Glutamatergic neuron (in vitro differentiated cells): ENCODE results near the gene CBY1. TPM values are rescaled to one million over a fixed set of nuclear protein-coding genes. Genes with fewer than 3 reads are reported as not detected.

Experiments used
- DNase-seq: peaks from one replicate; pipeline ENCODE4 v3.0.0; 2022
- H3K27ac Mint-ChIP-seq: one replicate; pipeline ENCODE4 v1.8.0; 2020; ENCODE audit warnings: mild to moderate bottlenecking, mixed read lengths, inconsistent platforms; ENCODE audit not compliant: unreplicated experiment
- H3K27me3 Mint-ChIP-seq: one replicate; pipeline ENCODE4 v1.8.0; 2020; ENCODE audit warnings: mild to moderate bottlenecking, moderate library complexity, mixed read lengths, inconsistent platforms; ENCODE audit not compliant: unreplicated experiment
- H3K36me3 Mint-ChIP-seq: one replicate; pipeline ENCODE4 v1.8.0; 2020; ENCODE audit warnings: mild to moderate bottlenecking, mixed read lengths, inconsistent platforms; ENCODE audit not compliant: unreplicated experiment
- H3K4me1 Mint-ChIP-seq: one replicate; pipeline ENCODE4 v1.8.0; 2020; ENCODE audit warnings: mild to moderate bottlenecking, low read depth, mixed read lengths, inconsistent platforms; ENCODE audit not compliant: unreplicated experiment
- H3K4me3 Mint-ChIP-seq: one replicate; pipeline ENCODE4 v1.8.0; 2020; ENCODE audit warnings: mild to moderate bottlenecking, mixed read lengths, inconsistent platforms; ENCODE audit not compliant: unreplicated experiment
- H3K9me3 Mint-ChIP-seq: one replicate; pipeline ENCODE4 v1.8.0; 2020; ENCODE audit warnings: mild to moderate bottlenecking, moderate library complexity, mixed read lengths, inconsistent platforms; ENCODE audit not compliant: unreplicated experiment
- CTCF ChIP-seq: fragments of 200-600 bp; sonication (generic); IDR thresholded peaks from one replicate; pipeline ENCODE4 v1.5.0; 2021; ENCODE audit not compliant: partially characterized antibody, unreplicated experiment
- total RNA-seq: library from RNA; stranded (reverse); fragmentation: NEBNext Ultra II Directional; extraction: Animal tissue kit (Norgen Biotek cat#: 25700); gene quantifications from one replicate; pipeline ENCODE4 v1.2.1, GENCODE V29; 2021; ENCODE audit not compliant: unreplicated experiment

Gene CBY1
- total RNA-seq, 1 donor from 2014 or later = 34.9 TPM

GRCh38 chr22:38706901-38707195, 50.4 kb downstream of the CBY1 start:
- no peak overlapping the region for H3K27ac Mint-ChIP-seq
- no peak for TF ChIP-seq CTCF
- H3K36me3 Mint-ChIP-seq = no peaks in the 10 kb centered on the region
- peaks cover 4% of the 10 kb centered on the region for H3K27me3 Mint-ChIP-seq
- peaks cover 16% of the 10 kb centered on the region for H3K4me1 Mint-ChIP-seq
- DNase-seq = no peak
- H3K4me3 Mint-ChIP-seq = peak overlapping the region; percentile 95
- peaks cover 4% of the 10 kb centered on the region for H3K9me3 Mint-ChIP-seq

GRCh38 chr22:38707346-38707745, 50.9 kb downstream of the CBY1 start:
- peaks cover 18% of the 10 kb centered on the region for H3K4me1 Mint-ChIP-seq
- H3K27me3 Mint-ChIP-seq = peaks cover 3% of the 10 kb centered on the region
- no peak for DNase-seq
- H3K9me3 Mint-ChIP-seq = peaks cover 3% of the 10 kb centered on the region
- no peaks in the 10 kb centered on the region for H3K36me3 Mint-ChIP-seq
- peak overlapping the region; percentile 95 for H3K4me3 Mint-ChIP-seq
- no peak overlapping the region for H3K27ac Mint-ChIP-seq
- no peak for TF ChIP-seq CTCF

GRCh38 chr22:38707984-38708383, 51.5 kb downstream of the CBY1 start:
- H3K27me3 Mint-ChIP-seq = peaks cover 3% of the 10 kb centered on the region
- H3K9me3 Mint-ChIP-seq = peaks cover 3% of the 10 kb centered on the region
- peaks cover 23% of the 10 kb centered on the region for H3K4me1 Mint-ChIP-seq
- DNase-seq = no peak
- TF ChIP-seq CTCF = no peak
- H3K36me3 Mint-ChIP-seq = no peaks in the 10 kb centered on the region
- H3K27ac Mint-ChIP-seq = no peak overlapping the region
- peak overlapping the region; percentile 32 for H3K4me3 Mint-ChIP-seq

GRCh38 chr22:38709306-38709705, 52.9 kb downstream of the CBY1 start:
- H3K9me3 Mint-ChIP-seq = peaks cover 3% of the 10 kb centered on the region
- TF ChIP-seq CTCF = no peak
- H3K4me1 Mint-ChIP-seq = peaks cover 27% of the 10 kb centered on the region
- H3K36me3 Mint-ChIP-seq = no peaks in the 10 kb centered on the region
- H3K27ac Mint-ChIP-seq = no peak overlapping the region
- H3K27me3 Mint-ChIP-seq = peaks cover 3% of the 10 kb centered on the region
- no peak for DNase-seq
- H3K4me3 Mint-ChIP-seq = no peak overlapping the region

GRCh38 chr22:38710351-38710750, 53.9 kb downstream of the CBY1 start:
- Mint-ChIP-seq H3K27ac (no peak overlapping the region), H3K9me3 (peaks cover 3% of the 10 kb centered on the region), H3K4me3 (peak overlapping the region; percentile 7), H3K27me3 (peaks cover 7% of the 10 kb centered on the region), H3K36me3 (no peaks in the 10 kb centered on the region), H3K4me1 (peaks cover 31% of the 10 kb centered on the region)
- no peak for TF ChIP-seq CTCF
- no peak for DNase-seq
